ENCODE measurements around the gene GIT2. TPM values are rescaled to one million over a fixed set of nuclear protein-coding genes. Genes with fewer than 3 reads are reported as not detected.
A peak's percentile ranks its signal among the peaks of the same experiment; 100 is the strongest.

The GIT2 gene
- total RNA-seq, 2 donors from 2014 or later: 27.0 to 27.9 TPM

DNA sequence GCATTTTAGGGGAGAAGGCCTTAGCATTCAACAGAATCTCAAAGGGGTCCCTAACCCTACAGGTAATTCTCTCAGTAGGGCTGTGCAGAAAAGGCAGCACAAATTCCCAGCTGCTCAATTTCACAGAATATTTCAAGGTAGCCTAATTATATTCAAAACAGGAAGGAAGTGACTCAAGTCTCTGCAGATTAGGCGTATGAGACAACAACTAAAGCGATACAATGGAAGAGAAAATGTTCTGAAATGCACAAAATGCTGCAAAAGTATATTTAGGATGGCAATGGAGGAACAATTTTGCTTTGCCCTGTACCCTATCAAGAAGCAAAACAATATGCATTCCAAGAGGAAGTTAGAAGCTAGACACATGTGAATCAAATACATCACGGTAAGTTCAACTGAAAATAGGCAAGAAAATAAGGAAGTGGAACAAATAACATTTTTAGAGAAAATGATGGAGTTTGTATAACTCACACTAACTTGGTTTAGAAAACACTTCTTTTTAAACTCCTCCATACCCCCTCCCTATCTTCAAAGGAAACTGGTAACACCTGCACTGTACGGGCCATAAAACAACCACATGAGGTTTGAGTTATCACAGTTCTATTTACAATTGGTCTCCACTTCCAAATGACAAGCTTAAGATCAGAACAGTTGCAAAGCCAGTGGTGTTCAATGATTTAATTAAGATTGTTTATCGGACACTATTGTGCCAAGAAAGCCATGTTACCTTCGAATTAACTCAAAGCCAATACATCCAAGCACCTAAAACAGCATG lies 1.6 kb downstream of the GIT2 start:
- peak overlapping the region; percentile 91 for H3K4me3 ChIP-seq (ENCODE audit: low read length)
- Mint-ChIP-seq H3K27ac (no peak overlapping the region), H3K36me3 (ENCODE audit: low read depth) (peaks cover 14% of the 10 kb centered on the region), H3K9me3 (no peaks in the 10 kb centered on the region), H3K4me3 (peak overlapping the region; percentile 79), H3K27me3 (ENCODE audit: insufficient read depth) (no peaks in the 10 kb centered on the region), H3K4me1 (peaks cover 23% of the 10 kb centered on the region)
- H3K36me3 ChIP-seq (ENCODE audit: control insufficient read depth, insufficient read depth, low read length): peaks cover 21% of the 10 kb centered on the region
- TF ChIP-seq, protein P1, sequence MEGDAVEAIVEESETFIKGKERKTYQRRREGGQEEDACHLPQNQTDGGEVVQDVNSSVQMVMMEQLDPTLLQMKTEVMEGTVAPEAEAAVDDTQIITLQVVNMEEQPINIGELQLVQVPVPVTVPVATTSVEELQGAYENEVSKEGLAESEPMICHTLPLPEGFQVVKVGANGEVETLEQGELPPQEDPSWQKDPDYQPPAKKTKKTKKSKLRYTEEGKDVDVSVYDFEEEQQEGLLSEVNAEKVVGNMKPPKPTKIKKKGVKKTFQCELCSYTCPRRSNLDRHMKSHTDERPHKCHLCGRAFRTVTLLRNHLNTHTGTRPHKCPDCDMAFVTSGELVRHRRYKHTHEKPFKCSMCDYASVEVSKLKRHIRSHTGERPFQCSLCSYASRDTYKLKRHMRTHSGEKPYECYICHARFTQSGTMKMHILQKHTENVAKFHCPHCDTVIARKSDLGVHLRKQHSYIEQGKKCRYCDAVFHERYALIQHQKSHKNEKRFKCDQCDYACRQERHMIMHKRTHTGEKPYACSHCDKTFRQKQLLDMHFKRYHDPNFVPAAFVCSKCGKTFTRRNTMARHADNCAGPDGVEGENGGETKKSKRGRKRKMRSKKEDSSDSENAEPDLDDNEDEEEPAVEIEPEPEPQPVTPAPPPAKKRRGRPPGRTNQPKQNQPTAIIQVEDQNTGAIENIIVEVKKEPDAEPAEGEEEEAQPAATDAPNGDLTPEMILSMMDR (conservative IDR thresholded peaks at IDR 0.05): no peak
- no peak overlapping the region for H3K27ac ChIP-seq (ENCODE audit: low read depth, low read length)
- 91 to 92% methylated on average over 3 to 6 of the region's 6 CpGs for whole genome bisulfite sequencing, 2 experiments (ENCODE audit: insufficient coverage in 1 of 2, insufficient read length in 1 of 2)
- no peaks in the 10 kb centered on the region for H3K4me1 ChIP-seq (ENCODE audit: control insufficient read depth, insufficient read depth, low read length)
- H3K9ac ChIP-seq (ENCODE audit: extremely low read depth, low read length, poor library complexity, severe bottlenecking): peak overlapping the region; percentile 62
- no peak for DNase-seq
- H3K9me3 ChIP-seq (ENCODE audit: control insufficient read depth, low read length): no peaks in the 10 kb centered on the region
- H3K27me3 ChIP-seq (ENCODE audit: control insufficient read depth, insufficient read depth, low read length, poor library complexity, severe bottlenecking): no peaks in the 10 kb centered on the region

DNA sequence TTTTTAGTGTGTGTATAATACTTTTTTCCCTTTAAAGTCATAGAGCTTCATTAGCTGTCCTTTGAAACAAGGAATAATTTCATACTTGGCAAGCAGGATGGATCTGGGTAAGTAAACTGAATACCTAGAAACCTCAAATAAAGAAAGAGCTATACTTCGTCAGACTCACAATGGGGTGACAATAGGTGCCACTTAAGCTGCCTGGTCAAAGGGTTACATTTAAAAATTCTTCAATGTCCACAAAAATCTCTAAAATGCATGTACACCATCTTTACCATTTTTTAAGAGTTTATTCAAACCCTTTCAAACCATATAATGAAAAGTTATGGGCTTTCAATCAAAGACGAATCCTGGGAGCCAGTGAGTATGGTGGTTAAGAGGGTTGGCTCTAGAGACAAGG lies 3.1 kb downstream of the GIT2 start:
- Histone ChIP-seq H3K36me3 (ENCODE audit: control insufficient read depth, insufficient read depth, low read length) (peaks cover 36% of the 10 kb centered on the region), H3K27ac (ENCODE audit: low read depth, low read length) (no peak overlapping the region), H3K9me3 (ENCODE audit: control insufficient read depth, low read length) (no peaks in the 10 kb centered on the region), H3K4me1 (ENCODE audit: control insufficient read depth, insufficient read depth, low read length) (no peaks in the 10 kb centered on the region), H3K27me3 (ENCODE audit: control insufficient read depth, insufficient read depth, low read length, poor library complexity, severe bottlenecking) (no peaks in the 10 kb centered on the region), H3K9ac (ENCODE audit: extremely low read depth, low read length, poor library complexity, severe bottlenecking) (no peak overlapping the region), H3K4me3 (ENCODE audit: low read length) (no peak overlapping the region)
- Mint-ChIP-seq H3K27ac (no peak overlapping the region), H3K27me3 (ENCODE audit: insufficient read depth) (no peaks in the 10 kb centered on the region), H3K4me3 (no peak overlapping the region), H3K36me3 (ENCODE audit: low read depth) (peaks cover 27% of the 10 kb centered on the region), H3K9me3 (no peaks in the 10 kb centered on the region), H3K4me1 (peaks cover 19% of the 10 kb centered on the region)
- TF ChIP-seq, protein P1 (conservative IDR thresholded peaks at IDR 0.05): no peak
- DNase-seq: no peak
- 91 to 100% methylated on average over 1 to 2 of the region's 2 CpGs for WGBS, 2 experiments (ENCODE audit: insufficient coverage in 1 of 2, insufficient read length in 1 of 2)

DNA sequence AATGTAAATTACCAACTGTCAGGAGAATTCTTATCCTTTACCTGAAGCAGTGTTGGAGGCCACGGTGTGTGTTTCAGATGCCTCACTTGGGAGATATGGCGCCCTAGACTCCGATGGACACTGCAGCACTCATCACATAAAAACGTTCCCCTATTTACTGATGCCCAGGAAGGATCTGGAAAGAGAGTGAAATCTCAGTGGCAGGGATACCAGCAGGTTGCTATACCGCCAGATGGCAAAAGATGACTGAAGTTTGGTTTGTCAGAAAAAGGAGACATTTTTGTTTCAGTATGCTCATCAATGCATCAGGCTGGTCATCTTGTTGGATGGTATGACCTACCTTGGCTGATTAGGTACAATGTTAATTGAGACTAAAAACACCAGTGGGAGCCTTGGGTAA lies 4.6 kb downstream of the GIT2 start:
- Mint-ChIP-seq H3K4me1 (peaks cover 19% of the 10 kb centered on the region), H3K36me3 (ENCODE audit: low read depth) (peaks cover 38% of the 10 kb centered on the region), H3K4me3 (no peak overlapping the region), H3K27ac (no peak overlapping the region), H3K9me3 (no peaks in the 10 kb centered on the region), H3K27me3 (ENCODE audit: insufficient read depth) (no peaks in the 10 kb centered on the region)
- no peak overlapping the region for H3K27ac ChIP-seq (ENCODE audit: low read depth, low read length)
- no peaks in the 10 kb centered on the region for H3K4me1 ChIP-seq (ENCODE audit: control insufficient read depth, insufficient read depth, low read length)
- H3K9ac ChIP-seq (ENCODE audit: extremely low read depth, low read length, poor library complexity, severe bottlenecking): no peak overlapping the region
- no peaks in the 10 kb centered on the region for H3K27me3 ChIP-seq (ENCODE audit: control insufficient read depth, insufficient read depth, low read length, poor library complexity, severe bottlenecking)
- H3K36me3 ChIP-seq (ENCODE audit: control insufficient read depth, insufficient read depth, low read length): peaks cover 44% of the 10 kb centered on the region
- no peak overlapping the region for H3K4me3 ChIP-seq (ENCODE audit: low read length)
- TF ChIP-seq, protein P1 (conservative IDR thresholded peaks at IDR 0.05): no peak
- DNase-seq: no peak
- WGBS, 2 experiments (ENCODE audit: insufficient coverage in 1 of 2, insufficient read length in 1 of 2): 97 to 100% methylated on average over 4 to 5 of the region's 5 CpGs
- H3K9me3 ChIP-seq (ENCODE audit: control insufficient read depth, low read length): no peaks in the 10 kb centered on the region

Measured in endodermal cell (in vitro differentiated cells).